HepG2 (cell line): ENCODE data around the gene ZMYND8. TPM values are rescaled to one million over a fixed set of nuclear protein-coding genes. Genes with fewer than 3 reads are reported as not detected.
A peak's percentile ranks its signal among the peaks of the same experiment; 100 is the strongest.

ENCODE experiments used
- ARID2 ChIP-seq: sonication (generic); formaldehyde crosslinking; IDR thresholded peaks from 2 replicates; pipeline ENCODE4 v1.8.1; 2022; ENCODE audit warnings: mild to moderate bottlenecking, missing genetic modification reagents, borderline replicate concordance
- ARID3A ChIP-seq: IDR thresholded peaks from 2 replicates; pipeline ENCODE4 v1.6.1; 2012; ENCODE audit warnings: low read depth, low read length, improper control_type of control experiment
- ATF5 ChIP-seq: sonication (generic); formaldehyde crosslinking; IDR thresholded peaks from 2 replicates; pipeline ENCODE4 v1.4.0; 2020; ENCODE audit warnings: mild to moderate bottlenecking, low read depth, missing genetic modification reagents
- MAF1 ChIP-seq: sonication (generic); formaldehyde crosslinking; IDR thresholded peaks from 2 replicates; pipeline ENCODE4 v1.5.0; 2020; ENCODE audit warnings: missing genetic modification reagents, borderline replicate concordance
- RFXANK ChIP-seq: IDR thresholded peaks from 2 replicates; pipeline ENCODE4 v1.6.1; 2016
- SMARCE1 ChIP-seq: fragments of 450-650 bp; IDR thresholded peaks from 2 replicates; pipeline ENCODE4 v1.6.1; 2017; ENCODE audit warnings: borderline replicate concordance
- STAG1 ChIP-seq: sonication (generic); formaldehyde crosslinking; IDR thresholded peaks from 2 replicates; pipeline ENCODE4 v1.4.0; 2020; ENCODE audit warnings: missing genetic modification reagents
- U2AF1 ChIP-seq: fragments of 200-400 bp; formaldehyde crosslinking; optimal IDR thresholded peaks from 2 replicates; pipeline ENCODE3; 2017; ENCODE audit warnings: mild to moderate bottlenecking, low read depth, low read length
- XRCC5 ChIP-seq: fragments of 200-400 bp; formaldehyde crosslinking; optimal IDR thresholded peaks from 2 replicates; pipeline ENCODE3; 2017; ENCODE audit warnings: mild to moderate bottlenecking, low read length
- ZBTB21 ChIP-seq: sonication (generic); formaldehyde crosslinking; IDR thresholded peaks from 2 replicates; pipeline ENCODE4 v1.4.0; 2020; ENCODE audit warnings: missing genetic modification reagents
- ZBTB40 ChIP-seq, 2 experiments: fragments of 450-650 bp in 1 of 2; sonication (generic) in 1 of 2; formaldehyde crosslinking in 1 of 2; IDR thresholded peaks; 2 replicates each; pipeline versions ENCODE4 v1.6.1 to v1.8.0; 2016 to 2022; ENCODE audit warnings: antibody characterized with exemption in 1 of 2, mild to moderate bottlenecking in 1 of 2, missing genetic modification reagents in 1 of 2
- ZFP82 ChIP-seq: sonication (generic); formaldehyde crosslinking; IDR thresholded peaks from 2 replicates; pipeline ENCODE4 v1.5.1; 2020; ENCODE audit warnings: mild to moderate bottlenecking, missing genetic modification reagents, borderline replicate concordance
- ZMYM3 ChIP-seq: sonication (generic); formaldehyde crosslinking; IDR thresholded peaks from 2 replicates; pipeline ENCODE4 v1.5.1; 2020; ENCODE audit warnings: mild to moderate bottlenecking, missing genetic modification reagents
- ZNF207 ChIP-seq: fragments of 450-650 bp; IDR thresholded peaks from 2 replicates; pipeline ENCODE4 v1.6.1; 2016; ENCODE audit warnings: antibody characterized with exemption, borderline replicate concordance
- ZNF513 ChIP-seq: sonication (generic); formaldehyde crosslinking; conservative IDR thresholded peaks from 2 replicates; pipeline ENCODE4 v1.5.0; 2020; ENCODE audit warnings: missing genetic modification reagents
- ZNF629 ChIP-seq: sonication (generic); formaldehyde crosslinking; conservative IDR thresholded peaks from 2 replicates; pipeline ENCODE4 v1.5.0; 2020; ENCODE audit warnings: missing genetic modification reagents
- ZNF670 ChIP-seq: sonication (generic); formaldehyde crosslinking; IDR thresholded peaks from 2 replicates; pipeline ENCODE4 v1.8.0; 2022; ENCODE audit warnings: mild to moderate bottlenecking, missing genetic modification reagents, borderline replicate concordance
- polyA plus RNA-seq, 8 experiments: library from polyadenylated mRNA; depleted of rRNA in 3 of 8; stranded (reverse) in 7 of 8; unstranded in 1 of 8; fragments of >200 nt; fragmentation: Illumina TruSeq in 4 of 8; extraction: Trizol in 4 of 8; gene quantifications; 2 replicates each; pipeline versions ENCODE4 v1.2.1 to v1.2.3, GENCODE V29; 2011 to 2016; ENCODE audit warnings: low read depth in 4 of 8, missing spikeins in 1 of 8, mixed read lengths in 1 of 8; ENCODE audit not compliant: insufficient read depth in 1 of 8
- total RNA-seq, 5 experiments: library from RNA; depleted of rRNA; stranded (reverse); fragments of >200 nt; fragmentation: Illumina TruSeq; extraction: Trizol; gene quantifications; 2 replicates each; pipeline ENCODE4 v1.2.3, GENCODE V29; 2016; ENCODE audit warnings: low read depth in 1 of 5

The ZMYND8 gene
- total and polyA plus RNA-seq, 2 of the 13 experiments (the other 11 are each of a cell fraction or from before 2014, with no cell fraction given): 53.9 to 84.7 TPM

- TF ChIP-seq ZBTB40 (IDR thresholded peaks at IDR 0.05): no peak
- TF ChIP-seq ZBTB40 (CRISPR knock-in tag; IDR thresholded peaks at IDR 0.05): peak; percentile 29; the same call in 1 of the 2 replicates
- peak; percentile 32 for TF ChIP-seq STAG1
- TF ChIP-seq ZNF629 (CRISPR knock-in tag): no peak
- no peak for TF ChIP-seq SMARCE1
- no peak for TF ChIP-seq MAF1 (CRISPR knock-in tag)
- TF ChIP-seq ZNF207: no peak
- peak; percentile 85; the same call in 1 of the 2 replicates for TF ChIP-seq ZMYM3 (CRISPR knock-in tag)
- TF ChIP-seq U2AF1: no peak
- no peak for TF ChIP-seq ARID2
- 0 out of 2 replicates have a peak, but pooled peaks have one; percentile 85 for TF ChIP-seq ARID3A
- peak; percentile 88 for TF ChIP-seq ZBTB21 (CRISPR knock-in tag)
- TF ChIP-seq ZNF670: peak; percentile 96
- TF ChIP-seq XRCC5: peak; percentile 59
- TF ChIP-seq RFXANK (CRISPR knock-in tag): 0 out of 2 replicates have a peak, but pooled peaks have one; percentile 72
- no peak for TF ChIP-seq ZNF513 (CRISPR knock-in tag)
- TF ChIP-seq ATF5 (CRISPR knock-in tag): no peak; the same call in 1 of the 2 replicates
- no peak for TF ChIP-seq ZFP82 (CRISPR knock-in tag)
Measured at GRCh38 chr20:47318027-47318585, 38.4 kb downstream of the ZMYND8 start (continued).
